ENCODE results near the gene MASTL.

GRCh38 chr10:27192284-27192683, 37.1 kb downstream of the MASTL start:
- TF ChIP-seq, protein P1, sequence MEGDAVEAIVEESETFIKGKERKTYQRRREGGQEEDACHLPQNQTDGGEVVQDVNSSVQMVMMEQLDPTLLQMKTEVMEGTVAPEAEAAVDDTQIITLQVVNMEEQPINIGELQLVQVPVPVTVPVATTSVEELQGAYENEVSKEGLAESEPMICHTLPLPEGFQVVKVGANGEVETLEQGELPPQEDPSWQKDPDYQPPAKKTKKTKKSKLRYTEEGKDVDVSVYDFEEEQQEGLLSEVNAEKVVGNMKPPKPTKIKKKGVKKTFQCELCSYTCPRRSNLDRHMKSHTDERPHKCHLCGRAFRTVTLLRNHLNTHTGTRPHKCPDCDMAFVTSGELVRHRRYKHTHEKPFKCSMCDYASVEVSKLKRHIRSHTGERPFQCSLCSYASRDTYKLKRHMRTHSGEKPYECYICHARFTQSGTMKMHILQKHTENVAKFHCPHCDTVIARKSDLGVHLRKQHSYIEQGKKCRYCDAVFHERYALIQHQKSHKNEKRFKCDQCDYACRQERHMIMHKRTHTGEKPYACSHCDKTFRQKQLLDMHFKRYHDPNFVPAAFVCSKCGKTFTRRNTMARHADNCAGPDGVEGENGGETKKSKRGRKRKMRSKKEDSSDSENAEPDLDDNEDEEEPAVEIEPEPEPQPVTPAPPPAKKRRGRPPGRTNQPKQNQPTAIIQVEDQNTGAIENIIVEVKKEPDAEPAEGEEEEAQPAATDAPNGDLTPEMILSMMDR (IDR thresholded peaks at IDR 0.05) = no peak
- TF ChIP-seq POLR2A (IDR thresholded peaks at IDR 0.05) = no peak
